ENCODE measurements around the gene TGFB1I1. TPM values are rescaled to one million over a fixed set of nuclear protein-coding genes. Genes with fewer than 3 reads are reported as not detected.

TGFB1I1 gene
- total RNA-seq, 1 experiment from 2014 or later = 9.3 TPM

Other genes starting within 250 kb of the TGFB1I1 start
- 0.19 TPM in 1 of 2 replicates, not detected in the other for gene ITGAM, start 212.2 kb upstream of the TGFB1I1 start, total RNA-seq (2022)
- not detected in 2 replicates for gene ITGAX, start 117.0 kb upstream of the TGFB1I1 start, total RNA-seq (2022)
- not detected in 2 replicates for gene ITGAD, start 78.8 kb upstream of the TGFB1I1 start, total RNA-seq (2022)
- not detected in 2 replicates for gene COX6A2, start 43.8 kb upstream of the TGFB1I1 start, total RNA-seq (2022)
- gene ZNF843, start 29.4 kb upstream of the TGFB1I1 start, total RNA-seq (2022) = 0.09 and 0.30 TPM in 2 replicates
- 9.7 and 10.2 TPM in 2 replicates for gene ARMC5, start 12.7 kb upstream of the TGFB1I1 start, total RNA-seq (2022)
- 2.8 and 3.0 TPM in 2 replicates for gene SLC5A2, start 11.0 kb downstream of the TGFB1I1 start, total RNA-seq (2022)
- 23.5 and 30.5 TPM in 2 replicates for gene RUSF1, start 36.2 kb downstream of the TGFB1I1 start, total RNA-seq (2022)
- not detected in 2 replicates for gene AHSP, start 55.7 kb downstream of the TGFB1I1 start, total RNA-seq (2022)

Data from Caco-2 (cell line).